Measurements from ENCODE around the gene IRF9.

Gene IRF9

DNA sequence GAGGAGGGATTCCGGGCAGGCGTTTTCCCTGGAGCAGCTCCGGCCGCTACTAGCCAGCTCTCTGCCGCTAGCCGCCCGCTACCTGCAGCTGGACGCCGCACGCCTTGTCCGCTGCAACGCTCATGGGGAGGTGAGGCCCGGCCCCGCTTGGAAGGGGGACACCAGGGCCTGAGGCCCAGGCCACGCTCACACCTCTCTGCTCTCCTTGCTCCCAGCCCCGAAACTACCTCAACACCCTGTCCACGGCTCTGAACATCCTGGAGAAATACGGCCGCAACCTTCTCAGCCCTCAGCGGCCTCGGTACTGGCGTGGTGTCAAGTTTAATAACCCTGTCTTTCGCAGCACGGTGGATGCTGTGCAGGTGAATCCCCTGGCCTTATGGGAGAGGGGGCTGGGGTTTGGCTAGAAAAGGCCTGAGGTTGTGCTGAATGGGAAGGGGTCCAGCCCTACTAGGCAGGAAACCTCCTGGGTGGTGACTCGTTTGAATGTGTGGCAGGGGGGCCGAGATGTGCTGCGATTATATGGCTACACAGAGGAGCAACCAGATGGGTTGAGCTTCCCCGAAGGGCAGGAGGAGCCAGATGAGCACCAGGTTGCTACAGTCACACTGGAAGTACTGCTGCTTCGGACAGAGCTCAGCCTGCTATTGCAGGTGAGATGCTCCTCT, 13.2 kb upstream of the IRF9 start:
- DNase-seq = no peak

DNA sequence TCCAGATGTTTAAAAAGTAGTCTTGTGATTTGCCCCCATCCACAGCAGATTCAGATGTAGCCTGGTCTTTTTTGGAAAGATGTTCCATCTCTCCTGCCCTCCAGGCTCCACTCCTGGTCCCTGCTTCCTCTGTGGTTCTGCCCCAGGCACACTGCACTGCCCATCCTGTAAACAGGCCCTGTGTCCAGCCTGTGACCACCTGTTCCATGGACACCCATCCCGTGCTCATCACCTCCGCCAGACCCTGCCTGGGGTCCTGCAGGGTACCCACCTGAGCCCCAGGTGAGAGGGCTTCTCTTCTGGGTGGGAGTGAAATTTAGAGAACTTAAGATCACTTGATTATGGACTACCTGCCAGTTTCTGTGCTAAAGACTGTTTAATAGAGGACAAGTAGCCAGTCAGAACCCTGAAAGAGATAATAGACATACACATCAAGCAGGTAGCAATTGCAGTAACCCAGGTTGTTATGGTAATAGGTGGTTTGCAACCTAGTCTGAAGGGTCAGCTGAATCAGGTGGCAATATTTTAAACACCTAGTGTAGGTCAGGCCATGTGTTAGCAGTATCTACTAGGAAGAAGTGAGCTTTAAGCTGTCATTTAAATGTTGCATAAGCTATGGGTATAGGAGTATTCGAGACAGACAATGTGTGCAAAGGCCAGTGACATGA, 11.6 kb upstream of the IRF9 start:
- DNase-seq = no peak

DNA sequence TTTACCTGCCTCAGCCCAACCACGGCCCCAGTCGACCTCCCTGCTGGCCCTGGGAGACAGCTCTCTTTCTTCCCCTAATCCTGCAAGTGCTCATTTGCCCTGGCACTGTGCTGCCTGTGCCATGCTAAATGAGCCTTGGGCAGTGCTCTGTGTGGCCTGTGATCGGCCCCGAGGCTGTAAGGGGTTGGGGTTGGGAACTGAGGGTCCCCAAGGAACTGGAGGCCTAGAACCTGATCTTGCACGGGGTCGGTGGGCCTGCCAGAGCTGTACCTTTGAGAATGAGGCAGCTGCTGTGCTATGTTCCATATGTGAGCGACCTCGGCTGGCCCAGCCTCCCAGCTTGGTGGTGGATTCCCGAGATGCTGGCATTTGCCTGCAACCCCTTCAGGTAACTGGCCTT, 11.0 kb upstream of the IRF9 start:
- DNase-seq = no peak

DNA sequence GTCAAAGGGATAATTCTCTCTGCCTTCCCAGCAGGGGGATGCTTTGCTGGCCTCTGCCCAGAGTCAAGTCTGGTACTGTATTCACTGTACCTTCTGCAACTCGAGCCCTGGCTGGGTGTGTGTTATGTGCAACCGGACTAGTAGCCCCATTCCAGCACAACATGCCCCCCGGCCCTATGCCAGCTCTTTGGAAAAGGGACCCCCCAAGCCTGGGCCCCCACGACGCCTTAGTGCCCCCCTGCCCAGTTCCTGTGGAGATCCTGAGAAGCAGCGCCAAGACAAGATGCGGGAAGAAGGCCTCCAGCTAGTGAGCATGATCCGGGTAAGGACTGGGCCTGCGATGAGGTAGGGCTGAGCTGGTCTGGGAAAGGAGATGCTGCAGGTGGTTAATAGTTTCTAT, 10.5 kb upstream of the IRF9 start:
- DNase-seq = no peak

DNA sequence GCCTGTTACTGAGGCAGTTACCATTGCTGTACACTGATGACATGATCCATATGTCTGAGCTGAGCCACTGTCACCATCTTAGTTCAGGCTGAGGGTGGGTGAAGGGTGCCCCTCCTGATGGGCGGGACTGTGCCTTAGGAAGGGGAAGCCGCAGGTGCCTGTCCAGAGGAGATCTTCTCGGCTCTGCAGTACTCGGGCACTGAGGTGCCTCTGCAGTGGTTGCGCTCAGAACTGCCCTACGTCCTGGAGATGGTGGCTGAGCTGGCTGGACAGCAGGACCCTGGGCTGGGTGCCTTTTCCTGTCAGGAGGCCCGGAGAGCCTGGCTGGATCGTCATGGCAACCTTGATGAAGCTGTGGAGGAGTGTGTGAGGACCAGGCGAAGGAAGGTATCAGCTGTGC, 10.1 kb upstream of the IRF9 start:
- no peak for DNase-seq

DNA sequence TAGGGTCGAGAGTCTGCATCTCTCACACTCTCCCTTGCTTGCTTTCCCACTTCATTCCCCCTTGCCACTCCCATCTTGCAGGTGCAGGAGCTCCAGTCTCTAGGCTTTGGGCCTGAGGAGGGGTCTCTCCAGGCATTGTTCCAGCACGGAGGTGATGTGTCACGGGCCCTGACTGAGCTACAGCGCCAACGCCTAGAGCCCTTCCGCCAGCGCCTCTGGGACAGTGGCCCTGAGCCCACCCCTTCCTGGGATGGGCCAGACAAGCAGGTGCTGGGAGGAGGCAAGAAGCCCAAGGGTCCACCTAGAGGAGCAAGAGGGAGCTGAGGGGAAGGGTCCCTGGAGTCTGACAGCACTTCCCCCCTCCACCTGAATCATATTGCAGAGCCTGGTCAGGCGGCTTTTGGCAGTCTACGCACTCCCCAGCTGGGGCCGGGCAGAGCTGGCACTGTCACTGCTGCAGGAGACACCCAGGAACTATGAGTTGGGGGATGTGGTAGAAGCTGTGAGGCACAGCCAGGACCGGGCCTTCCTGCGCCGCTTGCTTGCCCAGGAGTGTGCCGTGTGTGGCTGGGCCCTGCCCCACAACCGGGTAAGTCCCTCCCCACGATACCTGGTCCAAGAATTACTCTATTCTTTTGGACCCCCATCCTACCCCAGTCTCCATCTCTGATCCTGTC, 9.5 kb upstream of the IRF9 start:
- no peak for DNase-seq

DNA sequence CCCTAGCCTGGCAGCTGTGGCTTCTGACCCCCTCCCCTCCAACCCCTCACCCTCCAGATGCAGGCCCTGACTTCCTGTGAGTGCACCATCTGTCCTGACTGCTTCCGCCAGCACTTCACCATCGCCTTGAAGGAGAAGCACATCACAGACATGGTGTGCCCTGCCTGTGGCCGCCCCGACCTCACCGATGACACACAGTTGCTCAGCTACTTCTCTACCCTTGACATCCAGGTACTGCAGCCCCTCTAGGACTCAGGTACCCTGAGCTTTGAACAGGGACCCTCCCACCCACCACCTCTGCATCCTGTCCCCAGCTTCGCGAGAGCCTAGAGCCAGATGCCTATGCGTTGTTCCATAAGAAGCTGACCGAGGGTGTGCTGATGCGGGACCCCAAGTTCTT, 6.0 kb upstream of the IRF9 start:
- no peak for DNase-seq

DNA sequence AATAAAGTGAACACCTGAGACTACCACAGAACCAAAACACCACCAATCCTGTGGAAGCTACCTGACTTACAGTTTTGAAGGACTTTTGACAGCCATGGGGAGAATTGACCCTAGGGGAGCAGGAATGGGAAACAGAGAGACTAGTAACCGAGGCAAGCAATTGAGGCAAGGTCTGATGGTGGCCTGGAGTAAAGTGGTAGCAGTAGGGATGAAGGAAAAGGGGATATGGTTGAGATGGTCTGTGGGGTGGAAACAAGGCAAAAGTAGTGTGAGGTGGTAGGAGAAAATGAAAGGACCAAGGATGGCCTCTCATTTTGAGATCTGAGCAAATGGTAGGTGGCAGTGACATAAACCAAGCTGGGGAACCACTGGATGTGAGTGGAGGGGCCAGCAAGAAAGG, 4.2 kb upstream of the IRF9 start:
- no peak for DNase-seq

DNA sequence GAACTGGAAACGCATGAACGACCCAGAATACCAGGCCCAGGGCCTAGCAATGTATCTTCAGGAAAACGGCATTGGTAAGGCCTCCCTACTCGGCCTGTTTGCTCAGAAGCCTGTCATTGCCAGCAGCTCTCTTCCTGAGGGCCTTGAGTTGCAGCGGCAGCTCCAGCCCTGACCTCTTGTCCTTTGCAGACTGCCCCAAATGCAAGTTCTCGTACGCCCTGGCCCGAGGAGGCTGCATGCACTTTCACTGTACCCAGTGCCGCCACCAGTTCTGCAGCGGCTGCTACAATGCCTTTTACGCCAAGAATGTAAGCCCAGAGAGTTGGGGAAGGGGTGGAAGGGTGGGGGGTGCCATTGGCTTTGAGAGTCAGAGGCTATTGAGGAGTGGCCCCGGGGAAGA, 3.7 kb upstream of the IRF9 start:
- no peak for DNase-seq

DNA sequence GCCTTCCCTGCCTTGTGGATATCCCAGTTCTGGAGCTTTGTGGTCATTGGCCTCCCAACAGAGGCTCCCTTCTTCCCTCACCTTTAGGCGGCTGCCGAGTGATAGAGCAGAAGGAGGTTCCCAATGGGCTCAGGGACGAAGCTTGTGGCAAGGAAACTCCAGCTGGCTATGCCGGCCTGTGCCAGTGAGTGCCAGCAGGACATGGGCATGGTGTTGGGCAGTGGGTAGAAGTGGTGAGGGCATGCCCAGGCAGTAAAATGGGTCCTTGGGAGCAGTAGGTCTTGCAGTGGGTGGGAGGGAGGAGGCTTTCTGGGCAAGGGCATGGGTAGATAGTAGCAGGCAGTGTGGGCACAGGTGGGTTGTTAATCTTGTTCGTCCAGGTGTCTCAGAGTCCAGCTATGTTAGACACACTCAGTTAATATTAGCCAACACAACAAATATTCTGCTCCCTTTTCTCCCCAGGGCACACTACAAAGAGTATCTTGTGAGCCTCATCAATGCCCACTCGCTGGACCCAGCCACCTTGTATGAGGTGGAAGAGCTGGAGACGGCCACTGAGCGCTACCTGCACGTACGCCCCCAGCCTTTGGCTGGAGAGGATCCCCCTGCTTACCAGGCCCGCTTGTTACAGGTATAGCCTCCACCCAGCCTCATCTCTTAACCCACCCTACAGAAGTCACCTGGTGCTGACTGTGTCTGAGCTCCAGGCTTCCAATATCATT, 1.1 kb upstream of the IRF9 start:
- DNase-seq = no peak

DNA sequence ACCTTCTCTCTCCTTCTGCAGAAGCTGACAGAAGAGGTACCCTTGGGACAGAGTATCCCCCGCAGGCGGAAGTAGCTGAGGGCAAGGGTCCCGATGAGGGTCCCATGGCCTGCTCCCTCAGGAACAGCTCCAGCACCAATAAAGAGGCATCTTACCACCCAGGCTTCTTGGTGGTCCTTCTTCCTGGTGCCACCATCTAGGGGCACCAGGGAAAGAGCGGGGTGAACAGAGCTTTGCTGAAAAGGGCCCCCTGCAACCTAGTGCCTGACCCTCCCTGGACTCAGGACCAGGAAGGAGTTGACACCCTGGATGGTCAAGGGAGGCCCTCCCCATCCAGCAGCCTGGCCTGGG, 591 bp upstream of the IRF9 start:
- no peak for DNase-seq

DNA sequence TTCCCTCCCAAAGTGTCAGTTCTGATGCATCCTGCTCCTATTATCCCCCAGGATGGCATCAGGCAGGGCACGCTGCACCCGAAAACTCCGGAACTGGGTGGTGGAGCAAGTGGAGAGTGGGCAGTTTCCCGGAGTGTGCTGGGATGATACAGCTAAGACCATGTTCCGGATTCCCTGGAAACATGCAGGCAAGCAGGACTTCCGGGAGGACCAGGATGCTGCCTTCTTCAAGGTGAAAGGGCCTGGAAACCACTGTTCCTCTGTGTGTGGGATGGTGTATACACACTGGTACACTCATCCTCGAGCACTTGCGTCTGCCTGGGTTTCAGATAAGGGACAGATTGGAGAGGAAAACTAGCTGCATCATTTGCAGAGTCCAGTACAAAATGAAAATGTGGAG, 1.0 kb downstream of the IRF9 start:
- no peak for DNase-seq

DNA sequence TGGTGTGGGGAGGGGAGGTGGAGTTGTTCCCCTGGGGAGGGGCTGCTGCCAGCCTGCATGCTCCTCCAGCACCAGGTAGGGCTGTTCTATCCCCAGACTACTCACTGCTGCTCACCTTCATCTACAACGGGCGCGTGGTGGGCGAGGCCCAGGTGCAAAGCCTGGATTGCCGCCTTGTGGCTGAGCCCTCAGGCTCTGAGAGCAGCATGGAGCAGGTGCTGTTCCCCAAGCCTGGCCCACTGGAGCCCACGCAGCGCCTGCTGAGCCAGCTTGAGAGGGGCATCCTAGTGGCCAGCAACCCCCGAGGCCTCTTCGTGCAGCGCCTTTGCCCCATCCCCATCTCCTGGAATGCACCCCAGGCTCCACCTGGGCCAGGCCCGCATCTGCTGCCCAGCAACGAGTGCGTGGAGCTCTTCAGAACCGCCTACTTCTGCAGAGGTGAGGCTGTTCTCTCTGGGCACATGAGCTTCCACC, 3.5 kb downstream of the IRF9 start:
- no peak for DNase-seq

DNA sequence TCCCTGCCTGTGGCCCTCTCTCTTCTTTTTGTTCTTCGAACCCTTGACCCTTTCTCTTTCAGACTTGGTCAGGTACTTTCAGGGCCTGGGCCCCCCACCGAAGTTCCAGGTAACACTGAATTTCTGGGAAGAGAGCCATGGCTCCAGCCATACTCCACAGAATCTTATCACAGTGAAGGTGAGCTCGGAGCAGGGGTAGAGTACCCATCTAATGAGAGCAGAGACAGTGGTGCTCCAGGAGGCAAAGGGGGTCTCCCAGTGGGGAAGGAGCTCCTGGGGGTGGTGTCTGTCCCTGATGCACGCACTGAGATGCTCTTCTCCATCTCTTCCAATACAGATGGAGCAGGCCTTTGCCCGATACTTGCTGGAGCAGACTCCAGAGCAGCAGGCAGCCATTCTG, 4.7 kb downstream of the IRF9 start:
- DNase-seq = no peak

DNA sequence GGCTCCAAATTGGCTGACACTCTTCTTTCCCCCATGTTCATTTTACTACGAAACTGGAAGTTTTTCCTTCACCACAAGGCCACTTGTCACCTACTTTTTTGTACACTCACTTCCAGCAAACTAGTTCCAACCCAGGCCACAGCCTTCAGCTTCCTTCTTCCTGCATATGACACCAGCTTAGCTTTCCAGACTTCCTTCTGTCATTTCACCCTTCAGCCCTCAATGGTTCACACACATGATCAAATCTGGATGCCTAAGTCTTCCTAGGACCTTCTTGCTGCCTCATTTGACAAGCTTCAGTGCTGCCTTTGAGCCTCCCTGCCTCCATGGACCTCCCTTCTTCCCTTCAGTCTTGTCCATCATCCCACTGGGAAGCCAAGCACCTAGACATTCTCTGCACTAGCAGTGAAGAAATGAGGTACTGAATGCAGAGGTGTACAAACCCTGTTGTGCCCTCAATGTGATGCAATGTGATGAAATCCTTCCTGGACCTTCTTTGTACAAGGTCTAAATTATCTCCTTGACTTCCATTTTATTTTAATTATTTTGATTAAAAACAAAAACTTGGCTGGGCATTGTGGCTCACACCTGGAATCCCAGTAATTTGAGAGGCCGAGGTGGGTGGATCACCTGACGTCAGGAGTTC, 6.5 kb downstream of the IRF9 start:
- no peak for DNase-seq

DNA sequence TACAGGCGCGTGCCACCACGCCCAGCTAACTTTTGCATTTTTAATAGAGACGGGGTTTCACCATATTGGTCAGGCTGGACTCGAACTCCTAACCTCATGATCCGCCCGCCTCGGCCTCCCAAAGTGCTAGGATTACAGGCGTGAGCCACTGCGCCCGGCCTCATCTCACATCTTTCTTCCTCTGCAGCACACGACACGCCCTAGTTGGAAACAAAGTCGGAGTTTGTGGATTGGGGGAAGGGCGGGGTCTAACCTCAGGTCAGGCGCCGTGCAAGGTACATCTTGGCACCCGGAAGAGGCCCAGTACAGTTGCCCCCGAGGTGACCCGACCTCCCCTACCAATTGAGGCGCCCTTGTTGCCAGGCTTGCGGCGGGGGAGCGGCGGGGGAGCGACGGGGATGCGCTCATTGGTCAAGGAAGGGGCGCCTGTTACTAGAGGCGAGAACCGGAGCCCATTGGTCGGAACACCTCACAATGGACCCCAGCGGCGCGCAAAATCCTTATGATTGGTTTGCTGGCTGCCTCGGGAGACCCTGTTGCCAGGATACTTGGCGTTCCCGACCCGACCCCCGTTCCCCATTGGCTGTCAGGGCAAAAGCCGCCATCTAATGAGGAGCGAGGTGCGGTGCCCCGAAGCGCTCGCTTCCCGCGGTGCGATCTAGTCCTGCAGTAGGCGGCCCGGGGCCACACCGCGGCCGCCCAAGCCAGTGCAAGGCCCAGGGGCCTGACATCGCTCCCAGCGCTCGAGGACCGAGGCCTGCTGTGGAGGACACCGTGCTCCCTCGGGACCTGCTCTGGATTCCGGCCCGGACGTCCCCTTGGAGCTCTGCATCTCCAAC, 10.6 kb downstream of the IRF9 start, which contains the start of gene REC8:
TSS of gene REC8 (plus strand) at position 659 of the 839 bp plus-strand sequence. CDS start 473 bp downstream, outside the sequence.
- DNase-seq = peak; percentile 83

DNA sequence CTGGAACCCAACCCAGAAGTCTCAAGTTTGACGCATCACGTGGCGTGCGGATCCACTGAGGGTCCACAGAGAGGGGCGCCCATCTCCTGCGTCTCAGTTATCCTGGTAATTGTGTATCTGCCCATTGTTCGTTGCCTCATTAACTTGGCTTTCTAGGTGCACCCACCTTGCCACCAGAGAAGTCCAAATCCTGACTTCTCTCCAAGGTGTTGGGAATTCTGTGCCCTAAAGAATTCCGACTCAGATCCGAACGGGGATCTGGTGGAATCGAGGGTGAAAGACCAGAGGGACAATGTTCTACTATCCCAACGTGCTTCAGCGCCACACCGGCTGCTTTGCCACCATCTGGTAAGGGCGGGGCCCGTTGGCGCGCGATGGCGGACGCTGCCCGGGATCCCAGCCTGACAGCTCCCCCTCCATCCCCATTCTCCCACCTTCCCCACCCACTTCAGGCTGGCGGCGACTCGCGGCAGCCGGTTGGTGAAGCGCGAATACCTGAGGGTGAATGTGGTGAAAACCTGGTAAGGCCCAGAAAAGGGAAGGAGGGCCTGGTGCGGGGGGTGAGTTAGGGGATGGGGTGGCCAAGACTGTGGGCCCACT, 11.3 kb downstream of the IRF9 start:
- no peak for DNase-seq

DNA sequence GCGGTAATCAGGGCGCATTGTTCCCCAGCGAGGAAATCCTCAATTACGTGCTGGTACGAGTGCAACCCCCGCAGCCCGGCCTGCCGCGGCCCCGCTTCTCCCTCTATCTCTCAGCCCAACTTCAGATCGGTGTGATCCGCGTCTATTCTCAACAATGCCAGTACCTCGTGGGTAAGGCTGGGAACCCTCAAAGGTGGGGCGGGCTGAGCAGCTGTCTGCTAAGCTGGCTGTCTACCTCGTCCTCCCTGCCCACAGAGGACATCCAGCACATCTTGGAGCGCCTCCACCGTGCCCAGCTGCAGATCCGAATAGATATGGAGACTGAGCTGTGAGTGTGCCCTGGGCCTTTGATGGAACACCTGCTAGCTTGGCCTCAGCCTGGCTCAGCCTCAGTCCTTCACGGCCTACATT, 11.8 kb downstream of the IRF9 start:
- DNase-seq = no peak

DNA sequence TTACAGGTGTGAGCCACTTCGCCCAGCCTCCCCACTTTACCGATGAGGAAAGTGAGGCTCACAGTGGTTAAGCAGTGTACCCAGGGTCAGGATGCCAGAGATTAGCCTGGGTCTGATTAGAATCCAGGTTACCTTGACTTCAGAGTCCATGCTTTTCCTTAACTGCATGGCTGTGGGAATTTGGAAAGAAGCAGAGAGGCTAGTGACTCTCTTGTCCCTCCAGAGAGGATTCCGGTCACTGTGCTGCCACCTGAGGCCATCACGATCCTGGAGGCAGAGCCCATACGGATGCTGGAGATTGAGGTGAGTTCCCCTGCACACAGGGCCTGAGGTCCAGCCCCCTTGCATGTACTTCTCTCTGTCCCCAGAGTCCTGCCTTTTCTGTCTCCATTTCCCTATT, 15.5 kb downstream of the IRF9 start:
- DNase-seq = no peak

DNA sequence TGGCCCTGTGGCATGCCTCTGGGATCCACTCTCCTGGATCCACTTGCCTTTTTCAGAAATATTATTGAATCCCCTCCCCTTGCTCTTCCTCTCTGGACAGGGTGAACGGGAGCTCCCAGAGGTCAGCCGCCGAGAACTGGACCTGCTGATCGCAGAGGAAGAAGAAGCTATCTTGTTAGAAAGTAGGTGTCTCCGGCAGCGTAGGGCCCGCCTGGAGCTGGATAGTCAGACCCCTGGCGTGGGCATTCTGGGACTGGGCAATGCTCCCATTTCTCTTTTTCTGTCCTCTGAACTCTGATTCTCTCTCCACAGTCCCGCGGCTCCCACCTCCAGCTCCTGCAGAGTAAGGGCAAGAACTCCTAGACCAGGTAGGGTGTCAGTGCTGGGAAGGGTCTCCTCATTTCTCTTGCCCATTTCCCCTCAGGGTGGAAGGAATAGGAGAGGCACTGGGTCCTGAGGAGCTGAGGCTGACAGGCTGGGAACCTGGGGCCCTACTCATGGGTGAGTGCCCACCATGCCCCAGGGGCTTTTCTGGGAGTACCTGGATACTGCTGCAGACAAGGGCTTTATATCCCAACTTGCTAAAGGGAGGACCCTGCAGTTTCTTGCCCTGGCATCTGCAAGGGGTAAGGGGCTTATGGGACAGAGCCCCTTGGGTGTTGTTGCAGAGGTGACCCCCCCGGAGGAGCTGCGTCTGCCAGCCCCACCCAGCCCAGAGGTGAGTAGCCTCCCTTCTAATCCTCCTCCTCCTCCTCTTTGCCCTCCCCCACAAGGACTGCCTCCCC, 16.2 kb downstream of the IRF9 start:
- DNase-seq = no peak

DNA sequence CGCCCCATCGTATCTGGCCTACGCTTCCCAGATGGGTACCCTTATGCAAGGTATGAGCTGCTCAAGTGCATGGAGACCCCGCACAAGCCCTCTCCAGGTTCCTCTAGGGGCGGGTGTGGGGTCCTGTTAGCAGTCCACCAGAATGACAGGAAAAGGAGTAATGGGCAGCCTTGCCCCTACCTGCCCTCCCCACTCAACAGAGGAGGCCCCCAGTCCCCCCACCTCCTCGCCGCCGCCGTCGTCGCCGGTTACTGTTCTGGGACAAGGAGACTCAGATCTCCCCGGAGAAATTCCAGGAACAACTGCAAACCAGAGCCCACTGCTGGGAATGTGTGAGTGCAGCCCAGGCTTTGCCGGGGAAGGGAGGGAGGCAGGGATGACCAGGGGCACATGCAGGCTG, 16.8 kb downstream of the IRF9 start:
- DNase-seq = no peak

All from fibroblast of skin of abdomen (primary cell).